Neuronal stem cell (in vitro differentiated cells): ENCODE results near the gene MCC.

Experiments used
- DNase-seq: peaks from one replicate; pipeline ENCODE4 v3.0.0-alpha.2; 2013; ENCODE audit warnings: low spot score
- H2AFZ ChIP-seq: one replicate; pipeline ENCODE4 v1.6.1; 2013; ENCODE audit warnings: mild to moderate bottlenecking, low read length, inconsistent platforms
- H2AK5ac ChIP-seq: 2 replicates; pipeline ENCODE4 v1.6.1; 2013; ENCODE audit warnings: low read depth, mild to moderate bottlenecking, inconsistent platforms, low read length, moderate library complexity, mixed read lengths
- H2BK120ac ChIP-seq: 2 replicates; pipeline ENCODE4 v1.6.1; 2013; ENCODE audit warnings: low read depth, mild to moderate bottlenecking, inconsistent platforms, low read length, moderate library complexity, mixed read lengths
- H2BK12ac ChIP-seq: one replicate; pipeline ENCODE4 v1.6.1; 2013; ENCODE audit warnings: low read length, inconsistent platforms
- H2BK15ac ChIP-seq: 2 replicates; pipeline ENCODE4 v1.6.1; 2013; ENCODE audit warnings: mild to moderate bottlenecking, low read length, inconsistent platforms, mixed read lengths
- H2BK5ac ChIP-seq: one replicate; pipeline ENCODE4 v1.6.1; 2013; ENCODE audit warnings: inconsistent platforms, mild to moderate bottlenecking, low read length, moderate library complexity
- H3K14ac ChIP-seq: one replicate; pipeline ENCODE4 v1.6.1; 2013; ENCODE audit warnings: low read length, inconsistent platforms
- H3K18ac ChIP-seq: 2 replicates; pipeline ENCODE4 v1.6.1; 2013; ENCODE audit warnings: low read length, inconsistent platforms
- H3K23ac ChIP-seq: 2 replicates; pipeline ENCODE4 v1.6.1; 2013; ENCODE audit warnings: low read depth, mild to moderate bottlenecking, mixed read lengths, low read length, inconsistent platforms; ENCODE audit not compliant: poor library complexity
- H3K27ac ChIP-seq: replicated peaks from 3 replicates; pipeline ENCODE4 v1.5.1; 2013; ENCODE audit warnings: low read length, inconsistent platforms
- H3K27me3 ChIP-seq, 3 experiments: 2 replicates each; pipeline ENCODE4 v1.6.1; 2013; ENCODE audit warnings: low read length in 3 of 3, mild to moderate bottlenecking in 2 of 3, inconsistent platforms in 1 of 3, low read depth in 1 of 3, mixed read lengths in 1 of 3, moderate library complexity in 1 of 3; ENCODE audit not compliant: control insufficient read depth in 3 of 3, insufficient read depth in 3 of 3
- H3K36me3 ChIP-seq, 2 donors: replicated peaks in 1 of 2; 2 replicates each; pipeline ENCODE4 v1.6.1; 2013; ENCODE audit warnings: low read length in 2 of 2; ENCODE audit not compliant: control insufficient read depth in 2 of 2, insufficient read depth in 2 of 2
- H3K4ac ChIP-seq: 2 replicates; pipeline ENCODE4 v1.6.1; 2013; ENCODE audit warnings: inconsistent platforms, mild to moderate bottlenecking, low read length, moderate library complexity
- H3K4me1 ChIP-seq, 2 donors: 1 replicate in 1 of 2; 2 replicates in 1 of 2; pipeline ENCODE4 v1.6.1; 2013; ENCODE audit warnings: low read length in 2 of 2, low read depth in 1 of 2; ENCODE audit not compliant: control insufficient read depth in 2 of 2, insufficient read depth in 1 of 2
- H3K4me2 ChIP-seq: one replicate; pipeline ENCODE4 v1.6.1; 2013; ENCODE audit warnings: mild to moderate bottlenecking, low read length, inconsistent platforms; ENCODE audit not compliant: insufficient read depth, poor library complexity, severe bottlenecking
- H3K4me3 ChIP-seq, 2 donors: 2 replicates each; pipeline ENCODE4 v1.5.1; 2013; ENCODE audit warnings: low read length in 2 of 2, mild to moderate bottlenecking in 2 of 2, inconsistent platforms in 1 of 2, moderate library complexity in 1 of 2
- H3K79me1 ChIP-seq: one replicate; pipeline ENCODE4 v1.6.1; 2013; ENCODE audit warnings: low read depth, mild to moderate bottlenecking, inconsistent platforms, low read length, moderate library complexity
- H3K9ac ChIP-seq: one replicate; pipeline ENCODE4 v1.6.1; 2013; ENCODE audit warnings: mild to moderate bottlenecking, low read depth, low read length, inconsistent platforms; ENCODE audit not compliant: poor library complexity
- H3K9me3 ChIP-seq, 2 donors: replicated peaks in 1 of 2; 2 replicates each; pipeline versions ENCODE3 to v1.6.1; 2013; ENCODE audit warnings: low read length in 2 of 2, mild to moderate bottlenecking in 2 of 2, inconsistent platforms in 1 of 2, low read depth in 1 of 2, mixed read lengths in 1 of 2, moderate library complexity in 1 of 2; ENCODE audit not compliant: control insufficient read depth in 2 of 2, insufficient read depth in 1 of 2
- H4K8ac ChIP-seq: one replicate; pipeline ENCODE4 v1.6.1; 2013; ENCODE audit warnings: low read depth, mild to moderate bottlenecking, inconsistent platforms, low read length, moderate library complexity
- H4K91ac ChIP-seq: one replicate; pipeline ENCODE4 v1.6.1; 2013; ENCODE audit warnings: low read length, low read depth, mild to moderate bottlenecking, inconsistent platforms; ENCODE audit not compliant: poor library complexity
- WGBS, 2 donors: extraction: QIAGEN DNeasy Blood & Tissue Kit; methylation state at CpG; one replicate each; pipeline ENCODE4 v1.1.7; 2013; ENCODE audit warnings: missing lambda C conversion rate in 2 of 2, mixed read lengths in 1 of 2; ENCODE audit not compliant: insufficient read length in 2 of 2, insufficient replicate concordance in 1 of 2; ENCODE audit errors: extremely low coverage in 2 of 2; 5-methylcytosine and 5-hydroxymethylcytosine counted together

The MCC gene

DNA sequence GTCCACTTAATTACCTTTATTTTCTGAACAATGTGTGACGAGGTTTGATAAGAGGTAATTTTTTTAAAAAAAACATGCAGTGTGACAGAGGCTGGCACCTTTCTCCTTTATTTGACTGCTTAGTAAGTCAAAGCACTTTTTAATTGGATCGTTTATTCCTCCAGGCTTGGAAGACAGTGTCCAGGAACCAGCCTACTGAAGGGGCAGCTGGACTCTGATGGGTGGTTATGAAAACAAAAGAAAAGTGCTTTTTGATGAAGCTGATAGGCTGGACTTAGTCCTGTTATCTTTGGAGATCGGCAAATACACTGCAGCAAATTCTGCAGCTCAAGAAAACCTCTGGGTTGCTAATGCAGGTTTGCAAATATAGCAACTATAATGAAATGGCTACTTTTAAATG, 370.0 kb downstream of the MCC start:
- Histone ChIP-seq H3K14ac (no peak overlapping the region), H2BK12ac (no peak overlapping the region)

DNA sequence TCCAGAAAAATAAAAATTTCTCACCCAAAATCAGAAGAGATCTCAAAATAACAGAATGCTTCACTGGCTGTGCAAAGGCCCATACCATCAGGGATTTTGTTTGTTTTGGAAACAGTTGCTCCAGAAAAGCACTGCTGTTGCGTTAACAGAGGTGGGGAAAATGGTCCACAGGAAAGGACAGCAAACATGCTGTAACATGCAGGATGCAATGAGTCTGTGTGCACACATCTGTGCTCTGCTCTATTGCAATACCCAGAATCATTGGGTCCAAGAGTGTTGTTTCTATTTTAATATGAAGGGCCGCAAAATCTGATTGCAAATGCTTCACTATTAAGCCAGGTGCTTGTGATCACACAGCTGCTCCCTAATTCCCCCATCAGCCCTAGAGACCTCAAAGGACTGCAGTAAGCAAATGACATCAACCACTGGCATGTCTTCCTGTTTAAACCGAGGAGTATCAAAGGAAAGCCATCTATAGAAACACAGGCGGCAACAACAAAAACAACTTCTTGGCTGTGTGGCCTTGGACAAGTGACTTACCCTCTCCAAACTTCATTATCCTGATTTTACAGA, 370.6 kb downstream of the MCC start:
- Histone ChIP-seq H3K23ac (no peak overlapping the region), H2BK120ac (no peak overlapping the region), H3K79me1 (no peaks in the 10 kb centered on the region), H4K8ac (no peak overlapping the region), H3K27me3 (no peaks in the 10 kb centered on the region), H3K18ac (no peak overlapping the region), H3K14ac (no peak overlapping the region), H2AK5ac (no peak overlapping the region), H3K9ac (no peak overlapping the region), H3K4me3 (no peak overlapping the region), H2BK15ac (no peak overlapping the region), H4K91ac (no peak overlapping the region), H3K4ac (no peak overlapping the region), H3K9me3 (peaks cover 8 to 14% of the 10 kb centered on the region in 2 donors), H3K4me1 (no peaks in the 10 kb centered on the region), H2BK12ac (no peak overlapping the region), H3K36me3 (no peaks in the 10 kb centered on the region), H2BK5ac (no peak overlapping the region), H3K27ac (no peak overlapping the region), H2AFZ (no peak overlapping the region), H3K4me2 (no peak overlapping the region)
- no CpG with 5 or more reads among the region's 4 CpGs for WGBS, 2 donors
- DNase-seq: no peak

More for the DNA sequence above, 370.0 kb downstream of the MCC start:
- no peak overlapping the region for H3K4ac ChIP-seq
- H3K36me3 ChIP-seq: no peaks in the 10 kb centered on the region
- H3K4me2 ChIP-seq: no peak overlapping the region
- no peaks in the 10 kb centered on the region for H3K27me3 ChIP-seq
- H3K4me1 ChIP-seq: no peaks in the 10 kb centered on the region
- H2BK120ac ChIP-seq: no peak overlapping the region
- no peak overlapping the region for H3K4me3 ChIP-seq
- H2AK5ac ChIP-seq: no peak overlapping the region
- H3K18ac ChIP-seq: no peak overlapping the region
- no peak overlapping the region for H3K23ac ChIP-seq
- H3K79me1 ChIP-seq: no peaks in the 10 kb centered on the region
- H4K91ac ChIP-seq: no peak overlapping the region
- H4K8ac ChIP-seq: no peak overlapping the region
- H2BK15ac ChIP-seq: no peak overlapping the region
- no CpG with 5 or more reads among the region's 3 CpGs for WGBS, 2 donors
- no peak for DNase-seq
- no peak overlapping the region for H2BK5ac ChIP-seq
- no peak overlapping the region for H2AFZ ChIP-seq
- no peak overlapping the region for H3K9ac ChIP-seq
- no peak overlapping the region for H3K27ac ChIP-seq
- peaks cover 7 to 14% of the 10 kb centered on the region in 2 donors for H3K9me3 ChIP-seq

- Histone ChIP-seq H2AFZ (no peak overlapping the region), H2AK5ac (no peak overlapping the region), H3K79me1 (no peaks in the 10 kb centered on the region), H2BK15ac (no peak overlapping the region), H3K27me3 (no peaks in the 10 kb centered on the region), H3K4me3 (no peak overlapping the region), H2BK5ac (no peak overlapping the region), H3K4me2 (no peak overlapping the region), H3K18ac (no peak overlapping the region), H3K9me3 (peaks cover 8 to 14% of the 10 kb centered on the region in 2 donors), H2BK12ac (no peak overlapping the region), H4K91ac (no peak overlapping the region), H3K9ac (no peak overlapping the region), H3K23ac (no peak overlapping the region), H3K4me1 (no peaks in the 10 kb centered on the region), H3K27ac (no peak overlapping the region), H3K14ac (no peak overlapping the region), H2BK120ac (no peak overlapping the region), H4K8ac (no peak overlapping the region), H3K4ac (no peak overlapping the region), H3K36me3 (no peaks in the 10 kb centered on the region)
- WGBS, 2 donors: no CpG with 5 or more reads among the region's 4 CpGs
- DNase-seq: no peak
These were observed 372.3 kb downstream of the MCC start for GRCh38 chr5:113115956-113116355.

- Histone ChIP-seq H2BK120ac (no peak overlapping the region), H4K91ac (no peak overlapping the region), H2AK5ac (no peak overlapping the region), H3K27me3 (no peaks in the 10 kb centered on the region), H2BK12ac (no peak overlapping the region), H3K23ac (no peak overlapping the region), H3K4me3 (no peak overlapping the region), H3K9ac (no peak overlapping the region), H3K18ac (no peak overlapping the region), H3K27ac (no peak overlapping the region), H3K9me3 (peaks cover 8 to 14% of the 10 kb centered on the region in 2 donors), H3K79me1 (no peaks in the 10 kb centered on the region), H2BK5ac (no peak overlapping the region), H3K36me3 (no peaks in the 10 kb centered on the region), H3K4me1 (no peaks in the 10 kb centered on the region), H3K4me2 (no peak overlapping the region), H3K4ac (no peak overlapping the region), H2BK15ac (no peak overlapping the region), H3K14ac (no peak overlapping the region), H2AFZ (no peak overlapping the region), H4K8ac (no peak overlapping the region)
- no peak for DNase-seq
- WGBS, 2 donors: no CpG with 5 or more reads among the region's 8 CpGs
These were observed 373.2 kb downstream of the MCC start for GRCh38 chr5:113115061-113115460.
